HG03095 (cell line): ENCODE results near the gene ERCC4.

ENCODE experiments used
- ATAC-seq: cut with Tn5 transposase; IDR thresholded peaks from one replicate; pipeline ENCODE4 v1.9.1; 2021; ENCODE audit warnings: moderate library complexity; ENCODE audit not compliant: unreplicated experiment

The ERCC4 gene

DNA sequence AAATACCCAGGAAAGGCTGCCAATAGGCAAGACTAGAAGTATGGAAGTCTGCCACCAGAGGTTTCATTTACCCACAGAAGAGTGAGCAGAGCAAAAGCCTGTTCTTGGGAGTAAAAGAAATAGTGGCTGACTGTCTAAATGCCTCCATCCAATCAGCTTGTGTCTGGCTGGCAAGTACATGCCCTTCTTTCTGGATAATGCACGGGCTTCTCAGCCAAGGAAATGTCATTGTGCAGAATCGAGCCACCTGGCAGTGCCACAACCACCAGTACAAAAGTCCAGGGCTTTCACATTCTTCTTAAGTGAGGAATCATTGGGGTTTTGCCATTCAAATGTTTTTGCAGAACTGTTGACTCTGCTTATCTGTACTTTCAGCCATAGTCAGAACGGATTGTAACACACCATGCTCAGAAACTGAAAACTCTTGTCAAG, 10.1 kb upstream of the ERCC4 start:
- ATAC-seq, result no peak

DNA sequence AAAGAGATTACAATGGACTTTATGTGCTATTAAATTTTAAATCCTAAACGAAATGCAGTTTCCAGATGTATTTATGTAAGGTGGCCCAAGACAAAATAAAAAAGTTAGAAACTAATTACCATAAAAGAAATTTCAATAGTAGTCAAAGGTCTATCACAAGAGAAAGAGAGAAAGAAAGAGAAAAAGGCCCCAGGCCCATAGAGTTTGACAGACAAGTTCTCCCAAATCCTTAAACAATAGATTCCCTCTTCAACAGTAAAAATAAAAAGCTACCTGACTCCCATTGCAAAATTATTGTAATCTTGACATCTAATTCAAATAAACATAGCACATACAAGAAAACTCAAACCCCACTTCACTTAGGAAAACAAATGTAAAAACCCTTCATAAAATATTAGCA, 8.6 kb upstream of the ERCC4 start:
- no peak for ATAC-seq

DNA sequence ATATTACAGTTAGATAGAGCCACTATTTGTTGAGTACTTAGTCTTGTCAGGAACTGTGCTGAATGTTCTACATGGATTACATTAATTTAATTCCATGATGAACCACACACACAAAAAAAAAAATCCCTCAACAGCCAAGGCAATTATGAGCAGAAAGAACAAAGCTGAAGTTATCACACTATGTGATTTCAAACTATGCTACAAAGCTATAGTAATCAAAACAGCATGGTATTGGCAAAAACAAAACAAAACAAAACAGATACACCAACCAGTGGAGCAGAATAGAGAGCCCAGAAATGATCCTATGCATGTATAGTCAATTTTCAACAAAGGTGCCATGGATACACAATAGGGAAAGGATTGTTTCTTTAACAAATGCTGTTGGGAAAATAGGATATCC, 8.1 kb upstream of the ERCC4 start:
- ATAC-seq, result no peak

DNA sequence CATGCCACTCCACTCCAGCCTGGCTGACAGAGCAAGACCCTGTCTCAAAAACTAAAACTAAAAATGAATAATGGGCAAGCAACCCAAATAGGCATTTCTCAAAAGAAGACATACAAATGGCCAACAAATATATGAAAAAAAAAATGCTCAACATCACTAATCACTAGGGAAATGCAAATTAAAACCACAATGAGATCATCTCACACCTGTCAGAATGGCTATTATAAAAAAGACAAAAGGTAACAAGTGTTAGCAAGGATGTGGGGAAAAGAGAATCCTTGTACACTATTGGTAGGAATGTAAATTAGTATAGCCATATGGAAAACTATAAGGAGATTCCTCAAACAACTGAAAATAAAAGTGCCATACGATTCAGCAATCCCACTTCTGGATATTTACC, 7.1 kb upstream of the ERCC4 start:
- no peak for ATAC-seq

DNA sequence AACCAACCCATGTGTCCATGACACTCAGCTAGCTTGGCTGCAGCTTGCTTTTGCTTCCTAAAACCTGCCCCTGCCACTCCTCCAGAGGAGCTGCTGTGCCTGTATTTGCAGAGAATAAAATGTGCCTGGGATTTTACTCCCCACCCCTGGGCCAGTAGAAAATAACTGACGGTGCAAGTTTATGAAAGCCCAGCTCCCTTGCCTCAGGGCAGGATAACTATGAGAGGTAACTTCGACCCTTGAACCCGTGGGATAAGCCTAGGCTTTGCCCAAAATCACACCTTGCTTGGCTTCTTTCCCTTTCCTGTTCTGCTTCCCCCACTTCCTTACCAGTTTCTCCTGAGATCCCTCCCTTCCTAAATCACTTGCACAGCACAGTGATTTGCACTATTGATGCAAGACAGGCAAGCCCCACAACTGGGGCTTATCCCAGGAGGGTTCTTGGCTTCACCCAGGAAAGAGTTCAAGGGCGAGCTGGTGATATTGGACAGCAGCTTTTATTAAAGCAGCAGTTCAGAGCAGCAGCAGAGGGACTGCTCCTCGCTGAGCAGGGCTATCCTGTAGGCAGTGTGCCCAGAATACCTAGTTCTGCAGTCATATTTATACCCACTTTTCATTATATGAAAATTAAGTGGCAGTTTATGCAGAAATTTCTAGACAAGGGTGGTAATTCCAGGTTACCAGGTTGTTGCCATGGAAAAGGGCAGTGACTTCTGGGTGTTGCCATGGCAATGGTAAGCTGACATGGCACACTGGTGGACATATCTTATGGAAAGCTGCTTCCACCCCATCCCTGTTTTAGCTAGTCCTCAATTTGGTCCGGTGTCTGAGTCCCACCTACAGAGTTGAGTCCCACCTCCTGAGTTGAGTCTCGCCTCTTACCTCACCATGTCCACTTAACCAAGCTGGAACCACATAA, 6.3 kb upstream of the ERCC4 start:
- ATAC-seq, result no peak

DNA sequence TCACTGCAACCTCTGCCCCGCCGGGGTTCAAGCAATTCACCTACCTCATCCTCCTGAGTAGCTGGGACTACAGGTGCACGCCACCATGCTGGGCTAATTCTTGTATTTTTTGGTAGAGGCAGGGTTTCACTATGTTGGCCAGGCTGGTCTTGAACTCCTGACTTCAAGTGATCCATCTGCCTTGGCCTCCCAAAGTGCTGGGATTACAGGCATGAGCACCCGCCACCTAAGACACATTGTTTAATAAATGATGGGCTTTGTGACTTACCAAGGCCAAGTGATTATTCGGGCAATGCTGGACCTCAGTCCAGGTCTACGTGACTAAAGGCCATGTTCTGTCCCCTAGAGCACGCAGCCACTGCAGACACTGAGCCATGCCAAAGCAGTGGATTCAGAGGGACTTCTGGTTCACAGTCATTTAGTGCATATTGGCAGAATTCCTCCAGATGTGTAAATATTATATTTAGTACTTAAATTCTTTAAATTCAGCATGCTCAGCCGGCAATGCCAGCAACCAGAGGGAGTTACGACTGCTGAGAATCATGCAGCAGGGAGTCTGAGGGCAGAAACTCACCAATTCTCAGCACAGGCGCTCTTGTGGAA, 4.8 kb upstream of the ERCC4 start:
- no peak for ATAC-seq

DNA sequence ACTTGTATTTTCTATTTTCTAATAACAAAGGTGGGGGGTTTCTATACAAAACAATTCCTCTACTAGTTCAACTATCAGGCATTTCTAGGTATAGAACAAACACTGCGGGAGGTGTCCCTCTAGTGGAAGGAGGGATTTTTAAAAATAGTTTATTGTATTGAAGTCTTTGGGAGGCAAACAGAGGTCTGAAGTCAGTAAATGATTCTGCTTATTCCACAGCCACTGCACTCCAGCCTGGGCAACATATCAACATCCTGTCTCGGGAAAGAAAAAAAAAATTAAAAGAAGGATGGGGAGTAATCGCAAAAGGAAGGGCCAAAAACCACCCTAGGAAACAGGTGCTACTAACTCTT, 648 bp upstream of the ERCC4 start:
- ATAC-seq, result no peak

DNA sequence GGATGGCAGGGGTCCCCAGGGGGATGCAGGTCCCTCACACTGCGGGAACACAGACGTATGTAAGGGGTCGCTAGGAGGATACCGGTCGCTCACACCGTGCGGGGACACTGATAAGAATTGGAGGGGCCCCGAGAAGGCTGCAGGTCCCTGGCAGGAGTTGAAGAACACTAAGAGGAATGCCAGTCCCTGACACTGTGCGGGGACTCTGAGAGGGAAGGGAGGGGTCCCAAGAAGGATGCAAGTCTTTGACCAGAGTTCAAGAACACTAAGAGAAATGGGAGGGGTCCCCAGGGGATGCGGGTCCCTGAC, 510 bp downstream of the ERCC4 start:
- ATAC-seq, result no peak

DNA sequence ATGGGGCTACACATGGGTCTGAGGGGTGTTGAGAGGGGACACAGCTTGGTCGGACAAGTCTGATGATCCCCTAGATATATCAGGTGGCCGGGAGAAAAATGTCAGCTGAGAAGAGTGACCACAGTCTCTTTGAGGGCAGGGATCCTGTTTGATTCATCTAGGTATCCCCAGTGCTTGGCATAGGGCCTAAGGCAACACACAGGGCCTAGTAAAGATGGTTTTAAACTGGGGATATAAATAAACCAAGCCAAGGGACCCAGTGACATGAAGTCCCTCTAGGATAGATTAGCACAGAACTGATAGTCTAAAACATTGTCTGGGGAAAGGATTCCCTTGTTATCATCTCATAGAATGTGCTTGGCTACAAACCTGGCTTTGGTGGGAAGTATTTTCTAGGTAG, 1.4 kb downstream of the ERCC4 start:
- ATAC-seq, result no peak

DNA sequence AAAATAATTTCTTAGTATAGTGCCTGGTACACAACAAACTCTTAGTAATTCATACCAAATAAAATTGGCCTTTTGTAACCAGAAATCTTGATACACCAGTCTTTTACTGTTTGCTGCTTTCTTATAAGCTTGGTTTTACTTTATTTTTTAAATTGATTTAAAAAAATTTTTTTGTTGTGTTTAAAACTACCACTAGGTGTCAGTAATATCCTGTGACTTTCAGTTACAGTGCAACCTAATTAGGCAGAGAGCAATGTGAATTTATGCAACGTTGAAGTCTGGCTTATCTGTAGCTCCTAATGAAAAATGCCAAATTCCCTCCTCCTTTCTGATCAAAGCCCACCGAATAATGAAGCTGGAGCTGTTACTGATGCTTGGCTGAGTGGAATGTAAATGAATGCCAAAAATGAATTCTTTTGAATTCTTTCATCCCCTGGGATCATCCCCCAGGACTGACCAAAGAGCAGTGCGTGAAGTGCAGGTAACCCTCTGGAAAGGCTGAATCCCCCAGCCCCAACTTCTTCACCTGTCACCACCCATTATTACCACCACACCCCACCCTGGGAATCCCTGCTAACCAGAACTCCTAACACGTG, 3.8 kb downstream of the ERCC4 start:
- ATAC-seq, result no peak

DNA sequence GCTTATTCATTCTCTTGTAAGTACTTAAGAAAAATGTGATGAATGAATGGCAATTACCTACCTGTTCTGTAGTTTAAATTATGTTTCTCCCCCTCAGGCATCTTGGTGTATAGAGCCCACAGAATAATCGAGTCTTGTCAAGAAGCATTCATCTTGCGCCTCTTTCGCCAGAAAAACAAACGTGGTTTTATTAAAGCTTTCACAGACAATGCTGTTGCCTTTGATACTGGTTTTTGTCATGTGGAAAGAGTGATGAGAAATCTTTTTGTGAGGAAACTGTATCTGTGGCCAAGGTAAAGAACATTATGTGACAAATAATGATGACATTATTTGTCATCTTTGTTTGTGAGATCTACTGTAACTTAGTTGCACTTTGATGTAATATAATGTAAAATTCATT, 6.5 kb downstream of the ERCC4 start:
- ATAC-seq, result no peak

DNA sequence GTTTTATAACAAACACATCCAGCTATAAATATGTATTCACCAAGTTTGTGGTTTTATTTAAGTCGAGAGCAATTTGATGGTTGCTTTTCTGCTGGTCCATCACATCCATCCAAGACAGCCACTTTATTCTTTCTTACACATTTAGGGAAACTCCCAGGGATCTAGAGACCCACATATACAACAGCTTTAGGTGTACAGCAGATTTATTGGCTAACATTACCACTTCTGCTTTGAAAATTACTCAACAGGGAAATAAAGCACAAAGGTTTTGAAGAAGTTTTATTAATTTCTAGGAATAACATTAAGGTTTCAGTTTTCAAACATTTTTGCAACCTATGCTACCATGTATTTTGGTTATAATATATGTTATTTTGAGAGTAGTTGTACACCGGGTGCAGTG, 6.9 kb downstream of the ERCC4 start:
- no peak for ATAC-seq

DNA sequence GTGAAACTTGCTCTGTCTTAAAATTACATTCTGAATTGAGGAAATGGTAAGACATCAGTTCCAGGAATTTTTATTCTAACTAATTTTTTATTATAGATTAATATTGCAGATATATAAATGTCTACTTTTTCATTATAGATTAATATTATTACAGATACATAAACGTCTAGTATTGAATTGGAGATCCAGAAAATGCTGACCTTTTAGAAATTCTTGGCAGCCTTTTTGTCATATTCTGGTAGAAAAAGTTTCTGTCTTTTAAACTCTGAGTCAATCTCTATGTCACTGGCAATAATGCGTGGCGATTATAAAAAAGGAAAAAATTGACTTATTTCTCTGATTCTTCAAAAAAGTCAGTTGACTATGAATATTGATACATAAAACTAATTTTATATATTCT, 8.7 kb downstream of the ERCC4 start:
- ATAC-seq, result no peak

DNA sequence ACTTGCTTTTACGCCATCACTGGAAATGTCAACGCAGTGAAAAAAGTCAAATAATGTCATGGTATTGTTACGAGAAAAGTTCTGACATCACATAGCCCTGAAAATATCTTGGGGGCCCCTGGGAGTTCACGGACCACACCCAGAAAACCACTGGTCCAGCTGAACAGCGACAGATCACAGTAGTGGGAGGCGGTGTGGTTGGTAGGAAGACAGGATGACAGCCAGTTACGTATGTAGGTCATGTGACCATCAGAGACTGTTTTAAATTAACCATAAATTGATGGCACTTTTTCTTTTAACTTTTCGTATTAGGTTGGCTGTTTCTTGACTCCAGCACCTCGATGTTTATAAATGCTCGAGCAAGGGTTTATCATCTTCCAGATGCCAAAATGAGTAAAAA, 11.9 kb downstream of the ERCC4 start:
- ATAC-seq, result no peak

DNA sequence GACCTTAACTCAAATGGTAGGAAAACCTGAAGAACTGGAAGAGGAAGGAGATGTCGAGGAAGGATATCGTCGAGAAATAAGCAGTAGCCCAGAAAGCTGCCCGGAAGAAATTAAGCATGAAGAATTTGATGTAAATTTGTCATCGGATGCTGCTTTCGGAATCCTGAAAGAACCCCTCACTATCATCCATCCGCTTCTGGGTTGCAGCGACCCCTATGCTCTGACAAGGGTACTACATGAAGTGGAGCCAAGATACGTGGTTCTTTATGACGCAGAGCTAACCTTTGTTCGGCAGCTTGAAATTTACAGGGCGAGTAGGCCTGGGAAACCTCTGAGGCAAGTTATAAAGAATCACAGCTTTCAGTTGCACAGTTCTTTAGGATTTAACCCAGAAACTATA, 15.5 kb downstream of the ERCC4 start:
- no peak for ATAC-seq

DNA sequence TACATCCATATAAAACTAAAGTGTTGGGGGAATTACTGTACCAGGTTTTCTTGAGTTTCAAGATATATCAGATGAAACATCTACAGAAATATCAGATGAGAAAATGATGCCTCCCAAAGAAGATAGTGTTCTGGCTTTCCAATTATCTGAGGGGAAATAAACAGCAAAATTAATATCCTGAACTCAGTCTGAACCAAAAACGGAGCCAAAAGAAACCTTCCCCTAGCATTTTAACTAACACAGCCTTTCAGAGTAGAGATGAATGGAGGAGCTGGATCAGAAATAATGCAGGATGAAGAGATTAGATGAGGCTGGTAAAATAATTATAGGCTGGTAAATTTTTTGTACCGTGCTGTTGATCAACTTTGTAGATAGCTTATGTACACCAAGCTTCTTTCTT, 16.2 kb downstream of the ERCC4 start:
- no peak for ATAC-seq

DNA sequence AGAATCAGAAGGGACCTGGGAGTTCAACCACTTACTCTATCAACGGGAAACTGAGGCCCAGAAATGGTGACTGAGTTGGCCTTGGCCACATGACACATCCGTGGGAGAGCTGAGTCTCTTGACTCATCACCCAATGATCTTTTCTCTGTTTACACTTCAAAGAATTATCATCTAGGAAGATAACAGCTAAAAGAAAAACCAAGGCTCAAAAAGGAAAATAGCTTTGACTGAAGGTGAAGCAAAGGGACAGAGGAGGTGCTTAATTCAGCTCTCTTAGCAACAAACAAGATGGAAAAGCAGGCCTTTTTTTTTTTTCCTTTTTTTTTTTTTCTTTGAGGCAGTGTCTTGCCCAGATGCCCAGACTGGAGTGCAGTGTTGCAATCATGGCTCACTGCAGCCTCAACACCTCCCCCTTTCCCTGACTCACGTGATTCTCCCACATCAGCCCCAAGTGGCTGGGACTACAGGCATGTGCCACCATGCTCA, 16.7 kb downstream of the ERCC4 start:
- ATAC-seq, result no peak

DNA sequence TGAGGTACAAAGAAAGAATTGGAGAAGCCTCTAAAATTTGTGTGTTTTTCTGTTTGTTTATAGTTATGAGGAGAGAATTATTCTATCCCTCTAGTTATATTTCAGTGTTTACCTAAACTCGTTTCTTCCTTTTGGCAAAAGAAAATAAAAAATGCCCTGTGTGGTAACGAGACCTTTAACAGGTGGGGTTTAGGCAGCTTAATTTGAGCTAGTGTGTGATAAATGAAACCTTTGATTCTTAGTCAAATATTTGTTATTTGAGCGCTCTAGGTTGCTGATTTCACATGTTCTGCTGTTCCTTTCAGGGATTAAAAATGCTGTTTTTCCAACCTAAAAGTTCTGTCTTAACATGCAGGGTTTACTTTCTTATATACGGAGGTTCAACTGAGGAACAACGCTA, 17.5 kb downstream of the ERCC4 start:
- no peak for ATAC-seq

DNA sequence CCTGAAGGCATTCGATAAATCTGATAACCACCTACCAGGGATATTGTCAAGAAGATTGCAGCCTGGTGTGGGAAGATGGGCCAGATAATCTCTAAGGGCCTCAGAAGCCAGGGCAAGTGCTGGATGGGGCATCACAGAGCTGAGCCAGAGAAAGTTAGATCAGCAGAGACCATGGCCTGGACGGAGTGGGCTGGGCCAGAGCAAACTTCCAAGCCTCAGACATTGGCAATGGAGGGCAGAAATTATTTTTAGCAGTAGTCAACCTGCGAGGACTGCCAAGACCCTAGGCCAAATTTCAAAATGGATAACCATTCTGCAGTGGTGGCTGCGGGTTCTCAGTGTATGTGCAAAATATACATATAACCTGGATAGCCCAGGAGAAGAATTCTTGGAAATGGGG, 18.5 kb downstream of the ERCC4 start:
- ATAC-seq, result no peak

DNA sequence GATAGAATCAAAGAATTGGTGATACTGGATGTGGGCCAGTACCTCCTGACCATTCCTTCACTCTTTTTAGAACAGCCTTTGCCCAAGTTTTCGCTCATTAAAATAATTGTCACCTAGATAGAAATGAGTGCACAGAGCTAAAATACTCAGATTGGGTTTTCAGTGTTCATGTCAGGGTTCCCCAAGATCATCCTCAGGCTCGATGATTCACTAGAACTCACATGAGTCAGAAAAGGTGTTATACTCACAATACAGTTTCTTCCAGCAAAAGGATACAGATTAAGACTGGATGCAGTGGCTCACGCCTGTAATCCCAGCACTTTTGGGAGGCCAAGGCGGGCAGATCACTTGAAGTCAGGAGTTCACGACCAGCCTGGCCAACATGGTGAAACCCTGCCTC, 19.9 kb downstream of the ERCC4 start:
- no peak for ATAC-seq

DNA sequence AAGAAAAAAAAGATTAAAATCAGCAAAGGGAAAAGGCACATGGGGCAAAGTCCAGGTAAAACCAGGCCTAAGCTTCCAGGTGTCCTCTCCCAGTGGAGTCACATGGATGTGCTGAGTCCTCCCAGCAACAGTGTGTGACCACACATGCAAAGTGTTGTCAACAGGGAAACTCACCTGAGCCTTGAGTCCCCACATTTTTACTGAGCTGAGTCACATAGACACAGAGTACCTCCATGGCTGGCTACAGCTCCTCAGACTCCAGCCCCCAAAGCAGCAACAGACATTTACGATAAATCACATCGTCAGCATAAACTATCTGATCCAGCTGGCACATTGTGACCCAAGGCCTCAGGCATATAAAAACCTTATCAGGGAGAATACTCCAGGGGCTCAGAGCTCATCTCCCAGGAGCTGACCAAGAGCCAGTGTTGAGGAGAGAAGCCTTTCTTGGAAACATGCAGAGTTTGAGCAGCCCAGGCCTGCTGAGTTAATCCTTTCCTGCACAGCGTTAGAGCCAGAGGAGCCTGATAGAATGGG, 20.5 kb downstream of the ERCC4 start:
- ATAC-seq, result no peak

DNA sequence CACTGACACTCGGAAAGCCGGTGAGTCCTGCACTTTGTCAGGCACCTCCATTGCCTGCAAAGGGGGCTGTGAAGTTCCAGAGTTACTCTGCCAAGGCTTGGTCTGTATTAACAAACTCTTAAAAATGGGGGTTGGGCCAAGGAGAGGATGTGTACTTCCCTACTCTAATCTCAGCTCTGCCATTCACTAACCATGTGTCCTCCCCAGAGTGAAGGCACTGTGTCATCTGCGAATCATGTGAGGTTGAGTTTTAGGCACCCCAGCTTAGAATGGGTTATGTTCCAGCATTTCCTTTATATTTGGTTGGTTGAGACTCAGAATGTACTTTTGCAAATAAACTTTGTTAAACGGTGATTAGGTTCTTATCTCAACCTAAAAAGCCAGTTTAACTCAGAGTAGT, 24.9 kb downstream of the ERCC4 start:
- no peak for ATAC-seq
